Endothelial cell (in vitro differentiated cells): Measurements from ENCODE around the gene UGT2B10. TPM values are rescaled to one million over a fixed set of nuclear protein-coding genes. Genes with fewer than 3 reads are reported as not detected.

Experiments
- DNase-seq: peaks from one replicate; pipeline ENCODE4 v3.0.0; 2021; ENCODE audit warnings: low spot score
- H3K27ac Mint-ChIP-seq: one replicate; pipeline ENCODE4 v1.8.0; 2021; ENCODE audit warnings: mixed read lengths, inconsistent platforms; ENCODE audit not compliant: unreplicated experiment
- H3K27me3 Mint-ChIP-seq: one replicate; pipeline ENCODE4 v1.8.0; 2021; ENCODE audit warnings: mild to moderate bottlenecking, moderate library complexity, mixed read lengths, inconsistent platforms; ENCODE audit not compliant: unreplicated experiment
- H3K36me3 Mint-ChIP-seq: one replicate; pipeline ENCODE4 v1.8.0; 2021; ENCODE audit warnings: mild to moderate bottlenecking, low read depth, mixed read lengths, inconsistent platforms; ENCODE audit not compliant: unreplicated experiment
- H3K4me1 Mint-ChIP-seq: one replicate; pipeline ENCODE4 v1.8.0; 2021; ENCODE audit warnings: mild to moderate bottlenecking, mixed read lengths, inconsistent platforms; ENCODE audit not compliant: unreplicated experiment
- H3K4me3 Mint-ChIP-seq: one replicate; pipeline ENCODE4 v1.8.0; 2021; ENCODE audit warnings: mild to moderate bottlenecking, mixed read lengths, inconsistent platforms; ENCODE audit not compliant: unreplicated experiment
- H3K9me3 Mint-ChIP-seq: one replicate; pipeline ENCODE4 v1.8.0; 2021; ENCODE audit warnings: mixed read lengths, inconsistent platforms; ENCODE audit not compliant: unreplicated experiment
- total RNA-seq: library from RNA; stranded (reverse); fragmentation: NEBNext Ultra II Directional; extraction: Animal tissue kit (Norgen Biotek cat#: 25700); gene quantifications from one replicate; pipeline ENCODE4 v1.2.1, GENCODE V29; 2021; ENCODE audit not compliant: unreplicated experiment
- TF ChIP-seq, protein P1 (sequence below): fragments of 200-600 bp; sonication (generic); IDR thresholded peaks from one replicate; pipeline ENCODE4 v1.5.0; 2021; ENCODE audit warnings: antibody characterized with exemption; ENCODE audit not compliant: unreplicated experiment

UGT2B10 gene
- total RNA-seq, 1 donor from 2014 or later = not detected

DNA sequence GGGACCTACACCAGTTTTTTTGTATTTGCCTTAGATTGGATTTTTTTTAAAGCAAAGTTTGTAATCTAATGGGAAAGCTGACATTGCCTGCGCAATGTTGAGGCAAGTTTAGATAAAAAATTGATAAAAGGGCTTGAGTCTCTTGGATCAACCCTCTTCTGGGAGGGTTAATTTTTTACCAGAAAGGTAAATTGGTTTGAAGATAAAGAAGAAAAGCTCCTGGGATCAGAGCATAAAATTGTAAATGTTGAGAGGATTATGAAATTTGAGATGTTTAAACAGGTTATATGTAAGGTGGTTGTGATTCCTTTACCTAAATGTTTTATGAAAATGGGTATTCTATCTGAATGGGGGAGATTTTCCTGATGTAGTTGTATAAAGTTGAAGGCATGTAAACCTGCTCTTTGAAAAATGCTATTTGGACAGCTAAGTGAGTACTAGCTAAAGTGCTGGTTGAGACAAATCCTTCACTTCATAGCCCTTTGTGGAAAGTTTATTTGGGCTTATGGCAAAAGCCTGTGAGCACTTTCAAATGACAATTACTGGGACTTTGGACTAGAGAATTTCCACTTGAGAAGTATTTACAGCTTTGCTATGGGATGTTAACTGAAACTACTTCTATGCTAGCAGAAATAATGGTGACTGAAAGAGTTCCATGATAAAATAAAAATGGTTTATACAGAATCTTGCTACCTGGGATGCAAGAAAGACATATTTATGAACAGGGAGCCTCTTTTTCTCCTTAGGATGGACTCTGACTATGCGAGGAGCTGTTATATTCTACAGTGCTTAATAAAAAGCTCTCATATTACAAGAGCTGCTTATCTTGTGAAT, 56.2 kb downstream of the UGT2B10 start:
- Mint-ChIP-seq H3K36me3 (no peaks in the 10 kb centered on the region), H3K27ac (no peak overlapping the region), H3K4me1 (no peaks in the 10 kb centered on the region), H3K27me3 (no peaks in the 10 kb centered on the region), H3K4me3 (no peak overlapping the region), H3K9me3 (no peaks in the 10 kb centered on the region)
- DNase-seq = no peak
- TF ChIP-seq, protein P1, sequence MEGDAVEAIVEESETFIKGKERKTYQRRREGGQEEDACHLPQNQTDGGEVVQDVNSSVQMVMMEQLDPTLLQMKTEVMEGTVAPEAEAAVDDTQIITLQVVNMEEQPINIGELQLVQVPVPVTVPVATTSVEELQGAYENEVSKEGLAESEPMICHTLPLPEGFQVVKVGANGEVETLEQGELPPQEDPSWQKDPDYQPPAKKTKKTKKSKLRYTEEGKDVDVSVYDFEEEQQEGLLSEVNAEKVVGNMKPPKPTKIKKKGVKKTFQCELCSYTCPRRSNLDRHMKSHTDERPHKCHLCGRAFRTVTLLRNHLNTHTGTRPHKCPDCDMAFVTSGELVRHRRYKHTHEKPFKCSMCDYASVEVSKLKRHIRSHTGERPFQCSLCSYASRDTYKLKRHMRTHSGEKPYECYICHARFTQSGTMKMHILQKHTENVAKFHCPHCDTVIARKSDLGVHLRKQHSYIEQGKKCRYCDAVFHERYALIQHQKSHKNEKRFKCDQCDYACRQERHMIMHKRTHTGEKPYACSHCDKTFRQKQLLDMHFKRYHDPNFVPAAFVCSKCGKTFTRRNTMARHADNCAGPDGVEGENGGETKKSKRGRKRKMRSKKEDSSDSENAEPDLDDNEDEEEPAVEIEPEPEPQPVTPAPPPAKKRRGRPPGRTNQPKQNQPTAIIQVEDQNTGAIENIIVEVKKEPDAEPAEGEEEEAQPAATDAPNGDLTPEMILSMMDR = no peak

DNA sequence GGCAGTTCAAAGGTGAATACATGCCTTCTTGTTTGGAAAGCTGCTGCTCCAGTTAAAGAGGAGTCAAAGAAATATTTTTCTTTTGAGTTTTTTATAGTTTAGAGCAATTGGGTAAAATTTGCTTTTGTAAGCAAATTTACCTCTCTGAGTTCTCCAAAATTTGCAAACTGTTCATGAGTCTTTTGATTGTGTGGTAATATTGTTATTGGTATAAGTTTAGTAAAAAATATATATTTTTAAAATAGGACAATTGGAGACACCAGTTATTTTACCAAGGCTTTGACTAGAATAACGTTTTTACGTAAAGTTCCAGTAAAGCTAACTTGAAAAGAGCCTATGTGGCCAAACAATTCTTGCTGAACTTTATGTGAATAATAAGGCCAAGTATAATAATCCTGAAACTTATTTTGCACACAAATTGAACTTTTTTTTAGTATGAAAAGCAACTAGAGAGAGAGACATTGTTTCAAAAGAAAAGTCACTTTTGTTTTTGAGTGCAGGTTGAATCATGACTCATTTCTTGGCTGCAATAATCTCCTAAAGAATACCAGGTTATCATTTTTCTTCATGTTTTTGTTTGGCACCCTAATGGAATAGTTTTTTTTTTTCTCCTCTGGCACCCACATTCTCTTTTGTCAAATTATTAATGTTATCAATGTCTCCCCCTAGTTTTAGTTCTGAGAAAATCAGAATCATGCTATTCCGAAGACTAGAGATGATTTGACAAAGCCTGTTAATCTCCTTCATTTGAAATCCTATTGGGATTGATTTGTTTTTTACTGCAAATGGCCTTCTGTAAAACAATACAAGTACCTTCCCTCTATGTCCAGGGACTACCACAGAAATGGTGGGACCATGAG, 57.1 kb downstream of the UGT2B10 start:
- Mint-ChIP-seq H3K9me3 (no peaks in the 10 kb centered on the region), H3K4me3 (no peak overlapping the region), H3K4me1 (no peaks in the 10 kb centered on the region), H3K36me3 (no peaks in the 10 kb centered on the region), H3K27me3 (no peaks in the 10 kb centered on the region), H3K27ac (no peak overlapping the region)
- no peak for DNase-seq
- TF ChIP-seq, protein P1 = no peak

DNA sequence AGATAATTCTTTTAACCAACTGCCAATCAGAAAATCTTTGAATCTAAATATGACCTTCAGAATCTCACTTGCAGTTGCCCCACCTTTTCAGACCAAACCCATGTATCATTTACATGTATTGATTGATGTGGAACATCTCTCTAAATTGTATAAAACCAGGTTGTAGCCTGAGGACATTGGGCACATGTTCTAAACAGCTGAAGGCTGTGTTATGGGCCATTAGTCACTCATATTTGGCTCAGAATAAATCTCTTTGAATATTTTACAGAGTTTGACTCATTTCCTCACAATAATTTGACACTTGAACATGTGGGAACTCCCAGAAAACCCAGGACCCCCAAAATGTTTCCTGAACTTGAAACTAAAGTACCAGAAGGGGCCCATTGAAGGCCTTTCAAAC, 58.7 kb downstream of the UGT2B10 start:
- H3K4me3 Mint-ChIP-seq = no peak overlapping the region
- DNase-seq = no peak
- TF ChIP-seq, protein P1 = no peak
- H3K9me3 Mint-ChIP-seq = no peaks in the 10 kb centered on the region
- H3K36me3 Mint-ChIP-seq = no peaks in the 10 kb centered on the region
- H3K27ac Mint-ChIP-seq = no peak overlapping the region
- no peaks in the 10 kb centered on the region for H3K27me3 Mint-ChIP-seq
- H3K4me1 Mint-ChIP-seq = peaks cover under 1% of the 10 kb centered on the region

DNA sequence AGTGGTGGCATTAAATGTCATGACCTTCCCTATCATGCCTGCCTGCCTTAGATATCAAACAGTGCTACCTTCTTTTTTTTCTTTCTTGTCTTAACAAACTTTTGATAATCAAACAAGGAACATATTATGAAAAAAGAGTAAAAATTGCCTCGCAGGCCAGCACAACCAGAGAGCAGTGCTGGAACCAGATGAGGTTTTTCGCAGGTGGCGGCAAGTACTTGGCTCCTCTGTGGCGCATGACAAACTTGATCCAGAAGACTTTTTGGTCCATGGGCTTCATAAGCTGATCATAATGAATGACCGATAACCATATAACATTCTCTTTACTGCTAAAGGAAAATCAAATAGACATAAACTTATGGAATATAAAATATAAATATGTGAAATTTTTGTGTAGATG, 61.8 kb downstream of the UGT2B10 start:
- Mint-ChIP-seq H3K36me3 (no peaks in the 10 kb centered on the region), H3K4me1 (peaks cover 2% of the 10 kb centered on the region), H3K27ac (no peak overlapping the region), H3K27me3 (peaks cover 4% of the 10 kb centered on the region), H3K4me3 (no peak overlapping the region), H3K9me3 (no peaks in the 10 kb centered on the region)
- TF ChIP-seq, protein P1 = no peak
- DNase-seq = no peak

DNA sequence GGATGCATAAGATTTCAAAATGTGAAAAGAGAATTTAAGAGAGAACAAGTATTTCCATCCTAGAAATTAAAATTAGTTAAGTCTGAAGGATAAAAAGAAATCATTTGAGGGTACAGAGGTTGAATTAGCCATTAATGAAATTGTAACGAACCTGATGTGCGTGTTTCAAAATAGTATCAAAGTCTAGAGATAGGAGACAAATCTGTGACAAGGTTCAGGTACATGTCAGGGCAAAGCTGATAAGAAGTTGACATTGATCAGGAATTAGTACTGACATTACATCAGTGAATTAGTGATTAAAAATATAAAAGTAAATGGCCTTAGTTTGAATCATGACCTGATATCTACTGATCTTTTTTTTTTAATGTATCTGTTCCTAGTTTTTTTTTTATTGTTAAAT, 62.3 kb downstream of the UGT2B10 start:
- H3K4me1 Mint-ChIP-seq = peaks cover 2% of the 10 kb centered on the region
- H3K27ac Mint-ChIP-seq = no peak overlapping the region
- no peaks in the 10 kb centered on the region for H3K36me3 Mint-ChIP-seq
- no peak for DNase-seq
- H3K9me3 Mint-ChIP-seq = no peaks in the 10 kb centered on the region
- TF ChIP-seq, protein P1 = no peak
- H3K4me3 Mint-ChIP-seq = no peak overlapping the region
- peaks cover 4% of the 10 kb centered on the region for H3K27me3 Mint-ChIP-seq
